Measurements from ENCODE around the gene FBXO39.
"Not testable (repeated sequence)": the region's sequence is repeated elsewhere in the genome, so short reads cannot be mapped to it uniquely, and the experiment has no call there.

FBXO39 gene

DNA sequence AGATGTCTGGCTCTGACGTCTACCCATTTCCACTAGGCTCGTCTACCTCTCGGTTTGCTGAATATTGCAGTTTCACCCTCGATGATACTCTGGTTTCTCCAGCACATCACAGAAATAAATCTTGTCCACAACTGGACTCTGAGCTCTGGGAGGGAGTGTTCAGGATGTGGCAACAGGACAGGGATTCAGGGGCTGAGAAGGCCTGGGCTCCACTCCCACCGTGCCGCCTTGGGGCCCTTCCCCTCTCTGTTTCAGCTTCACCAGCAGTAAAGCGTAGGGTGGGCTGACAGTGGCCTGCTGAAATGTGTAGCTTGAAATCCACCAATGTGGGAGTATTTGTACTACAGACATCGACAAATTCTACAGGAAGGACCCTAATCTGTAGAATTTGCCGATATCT is 35.5 kb downstream of the FBXO39 start:
- H3K9ac ChIP-seq (ENCODE audit: low read depth in 1 of 2, low read length in 2 of 2), result no peak overlapping the region
- no peaks in the 10 kb centered on the region for H3K4me1 ChIP-seq (ENCODE audit: control insufficient read depth in 1 of 2, insufficient read depth in 2 of 2, low read length in 2 of 2)
- H3K4me3 ChIP-seq (ENCODE audit: low read depth in 1 of 2, low read length in 2 of 2), result no peak overlapping the region
- H3K27me3 ChIP-seq (ENCODE audit: control insufficient read depth in 1 of 2, insufficient read depth in 2 of 2, low read length in 2 of 2), result no peaks in the 10 kb centered on the region
- no peak overlapping the region for H3K27ac ChIP-seq (ENCODE audit: low read depth, low read length)
- no peaks in the 10 kb centered on the region for H3K36me3 ChIP-seq (ENCODE audit: control insufficient read depth in 1 of 2, insufficient read depth in 2 of 2, low read length in 2 of 2)
- no peaks in the 10 kb centered on the region for H3K9me3 ChIP-seq (ENCODE audit: control insufficient read depth in 1 of 2, low read length in 2 of 2)

DNA sequence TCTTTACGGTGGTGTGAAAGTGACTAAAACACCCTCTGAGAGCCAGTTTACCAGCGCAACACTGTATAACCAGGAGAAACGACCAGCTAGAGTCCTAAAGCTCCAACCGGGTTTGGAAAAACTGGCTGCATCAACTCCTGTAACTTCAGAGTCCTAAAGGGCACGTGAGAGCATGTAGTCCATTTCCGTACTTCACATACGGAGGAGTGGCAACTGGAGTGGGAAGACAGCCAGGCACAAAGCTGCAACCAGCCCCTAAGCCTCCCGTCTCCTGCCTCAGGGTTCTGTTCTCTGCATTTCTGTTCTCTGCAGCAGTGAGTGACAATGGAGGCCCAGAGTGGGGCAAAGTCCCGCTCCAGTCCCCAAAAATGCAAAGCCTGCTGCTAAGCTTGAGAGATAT is 36.3 kb downstream of the FBXO39 start:
- H3K9ac ChIP-seq (ENCODE audit: low read depth in 1 of 2, low read length in 2 of 2), result no peak overlapping the region
- no peak overlapping the region for H3K27ac ChIP-seq (ENCODE audit: low read depth, low read length)
- H3K4me1 ChIP-seq (ENCODE audit: control insufficient read depth in 1 of 2, insufficient read depth in 2 of 2, low read length in 2 of 2), result no peaks in the 10 kb centered on the region
- no peaks in the 10 kb centered on the region for H3K9me3 ChIP-seq (ENCODE audit: control insufficient read depth in 1 of 2, low read length in 2 of 2)
- no peaks in the 10 kb centered on the region for H3K27me3 ChIP-seq (ENCODE audit: control insufficient read depth in 1 of 2, insufficient read depth in 2 of 2, low read length in 2 of 2)
- no peak overlapping the region for H3K4me3 ChIP-seq (ENCODE audit: low read depth in 1 of 2, low read length in 2 of 2)
- H3K36me3 ChIP-seq (ENCODE audit: control insufficient read depth in 1 of 2, insufficient read depth in 2 of 2, low read length in 2 of 2), result no peaks in the 10 kb centered on the region

DNA sequence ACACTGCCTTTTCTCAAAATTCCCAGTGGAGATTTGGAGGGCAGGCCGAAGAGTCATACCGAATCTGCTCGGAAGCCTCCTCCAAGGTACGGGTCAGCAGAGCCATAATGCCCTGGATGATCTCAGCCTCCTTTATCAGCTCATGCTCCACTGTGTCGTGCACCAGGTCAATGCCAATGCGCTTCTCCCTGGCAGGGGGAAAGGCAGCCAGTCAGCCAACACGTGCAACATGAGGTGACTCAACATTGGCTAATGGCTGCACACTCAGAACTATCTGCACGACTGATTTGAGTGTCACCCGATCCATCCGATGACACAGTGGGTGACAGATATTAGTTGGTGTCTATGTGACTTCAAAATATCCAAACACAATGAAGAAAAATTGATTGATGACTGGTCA is 39.8 kb downstream of the FBXO39 start:
- Histone ChIP-seq H3K27me3 (ENCODE audit: control insufficient read depth in 1 of 2, insufficient read depth in 2 of 2, low read length in 2 of 2) (peaks cover 0 to 3% of the 10 kb centered on the region in 2 donors), H3K9me3 (ENCODE audit: control insufficient read depth in 1 of 2, low read length in 2 of 2) (no peaks in the 10 kb centered on the region), H3K36me3 (ENCODE audit: control insufficient read depth in 1 of 2, insufficient read depth in 2 of 2, low read length in 2 of 2) (no peaks in the 10 kb centered on the region), H3K27ac (ENCODE audit: low read depth, low read length) (no peak overlapping the region), H3K4me1 (ENCODE audit: control insufficient read depth in 1 of 2, insufficient read depth in 2 of 2, low read length in 2 of 2) (no peaks in the 10 kb centered on the region), H3K4me3 (ENCODE audit: low read depth in 1 of 2, low read length in 2 of 2) (no peak overlapping the region), H3K9ac (ENCODE audit: low read depth in 1 of 2, low read length in 2 of 2) (no peak overlapping the region)

DNA sequence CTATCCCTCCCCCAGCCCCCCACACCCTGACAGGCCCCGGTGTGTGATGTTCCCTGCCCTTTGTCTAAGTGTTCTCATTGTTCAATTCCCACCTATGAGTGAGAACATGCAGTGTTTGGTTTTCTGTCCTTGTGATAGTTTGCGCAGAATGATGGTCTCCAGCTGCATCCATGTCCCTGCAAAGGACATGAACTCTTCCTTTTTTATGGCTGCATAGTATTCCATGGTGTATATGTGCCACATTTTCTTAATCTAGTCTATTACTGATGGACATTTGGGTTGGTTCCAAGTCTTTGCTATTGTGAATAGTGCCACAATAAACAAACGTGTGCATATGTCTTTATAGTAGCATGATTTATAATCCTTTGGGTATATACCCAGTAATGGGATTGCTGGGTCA is 40.4 kb downstream of the FBXO39 start:
- H3K36me3 ChIP-seq (ENCODE audit: control insufficient read depth in 1 of 2, insufficient read depth in 2 of 2, low read length in 2 of 2); H3K27ac ChIP-seq (ENCODE audit: low read depth, low read length); H3K9ac ChIP-seq (ENCODE audit: low read depth in 1 of 2, low read length in 2 of 2); H3K4me1 ChIP-seq (ENCODE audit: control insufficient read depth in 1 of 2, insufficient read depth in 2 of 2, low read length in 2 of 2); H3K4me3 ChIP-seq (ENCODE audit: low read depth in 1 of 2, low read length in 2 of 2); H3K9me3 ChIP-seq (ENCODE audit: control insufficient read depth in 1 of 2, low read length in 2 of 2); H3K27me3 ChIP-seq (ENCODE audit: control insufficient read depth in 1 of 2, insufficient read depth in 2 of 2, low read length in 2 of 2): not testable (repeated sequence)

DNA sequence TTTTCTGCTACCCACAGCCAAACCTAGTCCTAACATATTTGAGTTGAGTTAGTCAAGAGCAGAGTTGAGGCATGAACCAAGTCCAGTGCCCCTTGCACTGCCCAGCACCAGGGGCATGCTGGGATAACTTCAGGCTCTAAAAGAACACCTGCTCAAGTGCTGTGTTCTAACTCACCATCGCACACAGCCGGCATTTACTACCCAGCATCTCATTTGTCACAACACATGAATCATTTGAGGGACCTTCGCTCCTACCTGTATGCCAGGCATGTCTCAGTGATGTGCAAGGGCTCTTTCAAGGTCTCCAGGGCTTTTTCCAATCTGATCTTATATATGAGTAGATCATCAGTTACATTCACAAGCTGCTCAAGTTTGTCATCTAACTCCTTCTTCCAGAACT is 42.9 kb downstream of the FBXO39 start:
- H3K4me1 ChIP-seq (ENCODE audit: control insufficient read depth in 1 of 2, insufficient read depth in 2 of 2, low read length in 2 of 2), result no peaks in the 10 kb centered on the region
- H3K27me3 ChIP-seq (ENCODE audit: control insufficient read depth in 1 of 2, insufficient read depth in 2 of 2, low read length in 2 of 2), result peaks cover 0 to 3% of the 10 kb centered on the region in 2 donors
- H3K4me3 ChIP-seq (ENCODE audit: low read depth in 1 of 2, low read length in 2 of 2), result no peak overlapping the region
- no peak overlapping the region for H3K9ac ChIP-seq (ENCODE audit: low read depth in 1 of 2, low read length in 2 of 2)
- no peak overlapping the region for H3K27ac ChIP-seq (ENCODE audit: low read depth, low read length)
- no peaks in the 10 kb centered on the region for H3K9me3 ChIP-seq (ENCODE audit: control insufficient read depth in 1 of 2, low read length in 2 of 2)
- H3K36me3 ChIP-seq (ENCODE audit: control insufficient read depth in 1 of 2, insufficient read depth in 2 of 2, low read length in 2 of 2), result no peaks in the 10 kb centered on the region

DNA sequence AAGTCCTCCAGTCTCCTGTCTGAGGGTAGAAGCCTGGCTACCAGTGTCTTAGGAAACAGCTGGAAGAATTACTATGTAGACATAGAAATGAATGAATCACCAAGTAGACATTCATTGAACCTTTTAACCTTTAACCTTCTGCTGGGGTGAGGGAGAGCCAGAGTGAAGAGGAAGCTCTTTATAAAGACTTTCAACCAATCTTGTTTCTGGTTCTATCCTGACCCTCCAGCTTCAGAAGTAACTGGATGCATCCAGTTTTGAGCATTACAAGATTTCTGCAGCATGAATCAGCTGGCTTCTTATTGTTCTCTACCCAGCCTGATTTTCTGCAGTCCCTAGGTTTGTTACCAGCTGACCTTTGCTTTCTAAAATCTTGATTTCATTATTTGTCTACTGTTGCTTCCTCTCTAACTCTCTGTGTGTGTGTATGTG is 47.0 kb downstream of the FBXO39 start:
- no peak overlapping the region for H3K9ac ChIP-seq (ENCODE audit: low read depth in 1 of 2, low read length in 2 of 2)
- no peaks in the 10 kb centered on the region for H3K27me3 ChIP-seq (ENCODE audit: control insufficient read depth in 1 of 2, insufficient read depth in 2 of 2, low read length in 2 of 2)
- no peak overlapping the region for H3K27ac ChIP-seq (ENCODE audit: low read depth, low read length)
- H3K4me3 ChIP-seq (ENCODE audit: low read depth in 1 of 2, low read length in 2 of 2), result no peak overlapping the region
- no peaks in the 10 kb centered on the region for H3K4me1 ChIP-seq (ENCODE audit: control insufficient read depth in 1 of 2, insufficient read depth in 2 of 2, low read length in 2 of 2)
- no peaks in the 10 kb centered on the region for H3K36me3 ChIP-seq (ENCODE audit: control insufficient read depth in 1 of 2, insufficient read depth in 2 of 2, low read length in 2 of 2)
- H3K9me3 ChIP-seq (ENCODE audit: control insufficient read depth in 1 of 2, low read length in 2 of 2), result no peaks in the 10 kb centered on the region

DNA sequence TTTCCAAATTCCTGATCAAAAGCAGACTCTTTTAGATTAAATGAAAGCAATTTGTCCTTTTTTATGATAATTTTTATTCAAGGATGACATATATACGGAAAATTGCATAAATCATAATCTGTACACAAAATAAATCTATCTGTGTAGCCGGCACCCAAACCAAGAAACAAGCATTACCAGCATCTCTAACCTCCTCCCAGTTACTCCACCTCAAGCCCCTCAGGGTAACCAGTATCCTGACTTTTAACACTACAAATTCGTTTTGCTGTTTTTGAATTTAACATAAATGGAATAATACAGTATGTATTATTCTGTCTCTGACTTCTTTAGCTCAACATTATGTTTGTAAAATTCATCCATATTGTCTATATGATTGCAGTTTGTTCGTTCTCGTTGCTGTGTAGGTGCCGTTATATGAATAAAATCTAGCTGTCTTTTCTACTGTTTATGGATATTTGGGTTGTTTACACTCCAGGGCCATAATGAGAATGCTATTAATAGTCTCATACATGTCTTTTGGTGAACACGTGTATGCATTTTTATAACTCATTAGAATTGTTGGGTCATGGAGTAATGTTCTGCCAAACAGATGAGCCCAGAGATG is 54.5 kb downstream of the FBXO39 start:
- H3K4me3 ChIP-seq (ENCODE audit: low read depth in 1 of 2, low read length in 2 of 2), result no peak overlapping the region

DNA sequence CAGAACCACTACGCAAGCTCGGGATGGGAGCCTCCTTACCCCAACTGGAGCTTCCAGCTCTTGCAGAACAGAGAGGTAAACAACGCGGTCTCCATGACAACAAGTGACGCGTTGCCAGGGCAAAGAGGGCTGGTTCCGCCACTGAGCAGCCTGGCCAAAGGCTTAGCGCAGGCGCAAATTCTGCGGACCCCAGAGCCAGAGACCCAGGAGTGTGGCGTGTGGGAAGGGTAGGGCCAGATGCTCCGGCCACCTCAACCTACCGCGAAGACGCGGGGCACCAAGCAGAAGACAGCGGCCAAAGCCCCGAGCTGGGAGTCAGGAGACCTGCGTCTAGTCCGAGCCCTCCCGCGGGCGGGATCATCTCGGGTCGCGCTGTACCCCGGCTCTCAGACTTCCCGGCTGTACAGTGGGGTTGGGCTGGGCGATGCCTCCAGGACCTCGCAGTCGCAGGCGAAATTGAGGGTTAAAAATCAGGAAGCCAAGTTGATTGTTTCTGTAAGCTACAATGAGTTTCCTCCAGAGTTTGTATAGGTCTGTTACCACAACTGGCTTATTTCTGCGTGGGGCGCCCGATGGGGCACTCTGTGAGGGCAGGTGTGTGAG is 55.7 kb downstream of the FBXO39 start, which contains the start of gene TEKT1:
Gene TEKT1 (minus strand): TSS at position 69 of the 603 bp plus-strand sequence. CDS start 1,353 bp downstream, outside the sequence.
- H3K4me3 ChIP-seq (ENCODE audit: low read depth in 1 of 2, low read length in 2 of 2), result peak within 1 kb of the TSS; percentile 48
- no peak within 1 kb of the TSS for H3K9ac ChIP-seq (ENCODE audit: low read depth in 1 of 2, low read length in 2 of 2)
- H3K27me3 ChIP-seq (ENCODE audit: control insufficient read depth in 1 of 2, insufficient read depth in 2 of 2, low read length in 2 of 2), result peaks cover 22 to 25% of the 10 kb centered on the region in 2 donors
- peaks cover 3 to 6% of the 10 kb centered on the region in 2 donors for H3K4me1 ChIP-seq (ENCODE audit: control insufficient read depth in 1 of 2, insufficient read depth in 2 of 2, low read length in 2 of 2)
- H3K27ac ChIP-seq (ENCODE audit: low read depth, low read length), result no peak within 1 kb of the TSS
- H3K9me3 ChIP-seq (ENCODE audit: control insufficient read depth in 1 of 2, low read length in 2 of 2), result no peaks in the 10 kb centered on the region
- H3K36me3 ChIP-seq (ENCODE audit: control insufficient read depth in 1 of 2, insufficient read depth in 2 of 2, low read length in 2 of 2), result no peaks in the 10 kb centered on the region

More for the DNA sequence above, 54.5 kb downstream of the FBXO39 start:
- Histone ChIP-seq H3K27ac (ENCODE audit: low read depth, low read length) (no peak overlapping the region), H3K9ac (ENCODE audit: low read depth in 1 of 2, low read length in 2 of 2) (no peak overlapping the region), H3K36me3 (ENCODE audit: control insufficient read depth in 1 of 2, insufficient read depth in 2 of 2, low read length in 2 of 2) (no peaks in the 10 kb centered on the region), H3K27me3 (ENCODE audit: control insufficient read depth in 1 of 2, insufficient read depth in 2 of 2, low read length in 2 of 2) (peaks cover 22 to 25% of the 10 kb centered on the region in 2 donors), H3K9me3 (ENCODE audit: control insufficient read depth in 1 of 2, low read length in 2 of 2) (no peaks in the 10 kb centered on the region), H3K4me1 (ENCODE audit: control insufficient read depth in 1 of 2, insufficient read depth in 2 of 2, low read length in 2 of 2) (peaks cover 3 to 6% of the 10 kb centered on the region in 2 donors)

All from duodenal mucosa (tissue), 2 donors.